ENCODE measurements around the gene AURKAIP1.

AURKAIP1 gene

DNA sequence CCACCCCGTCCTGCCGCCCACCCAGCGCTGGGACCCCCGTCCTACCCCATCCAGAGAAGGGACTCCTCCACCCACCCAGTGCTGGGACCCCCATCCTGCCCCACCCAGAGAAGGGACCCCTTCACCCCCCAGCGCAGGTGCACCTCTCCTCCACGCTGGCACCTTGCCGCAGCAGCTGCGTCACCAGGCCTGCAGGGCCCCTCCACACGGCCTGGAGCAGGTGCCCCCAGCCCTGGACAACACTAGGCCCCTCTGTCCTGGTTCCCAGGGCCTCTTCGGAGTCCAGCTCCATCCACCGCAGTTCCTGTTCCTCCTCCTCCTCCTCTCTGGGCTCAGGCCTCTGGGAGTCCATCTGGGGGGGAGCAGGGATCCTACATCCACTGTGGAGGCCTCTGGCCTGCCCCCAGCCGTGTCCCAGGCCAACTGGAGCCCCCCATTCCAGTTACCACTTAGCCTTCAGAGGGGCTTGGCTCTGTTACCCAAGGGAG lies 45.7 kb upstream of the AURKAIP1 start:
- Histone ChIP-seq H4K20me1 (ENCODE audit: insufficient read depth, low read length) (no peaks in the 10 kb centered on the region), H3K9ac (ENCODE audit: low read length) (no peak overlapping the region), H3K4me2 (ENCODE audit: low read depth, low read length) (no peak overlapping the region), H3K4me1 (ENCODE audit: low read length) (peaks cover 8% of the 10 kb centered on the region), H3K79me2 (ENCODE audit: low read length) (no peaks in the 10 kb centered on the region), H3K9me3 (replicated peaks; ENCODE audit: insufficient read depth, low read length) (no peaks in the 10 kb centered on the region), H2AFZ (ENCODE audit: low read length) (no peak overlapping the region), H3K4me3 (ENCODE audit: low read length) (no peak overlapping the region), H3K9me2 (replicated peaks; ENCODE audit: insufficient read depth, low read length) (no peaks in the 10 kb centered on the region), H3K27me3 (replicated peaks; ENCODE audit: insufficient read depth, low read length) (peaks cover 12% of the 10 kb centered on the region), H3F3A (ENCODE audit: insufficient read depth, low read length) (no peaks in the 10 kb centered on the region), H3K36me3 (replicated peaks; ENCODE audit: insufficient read depth, low read length) (no peaks in the 10 kb centered on the region), H3K27ac (ENCODE audit: low read length) (no peak overlapping the region)
- TF ChIP-seq EZH2phosphoT487 (IDR thresholded peaks at IDR 0.05; ENCODE audit: low read length) (no peak), EZH2 (optimal IDR thresholded peaks at IDR 0.05; ENCODE audit: low read depth, low read length) (no peak)
- TF ChIP-seq, protein P1, sequence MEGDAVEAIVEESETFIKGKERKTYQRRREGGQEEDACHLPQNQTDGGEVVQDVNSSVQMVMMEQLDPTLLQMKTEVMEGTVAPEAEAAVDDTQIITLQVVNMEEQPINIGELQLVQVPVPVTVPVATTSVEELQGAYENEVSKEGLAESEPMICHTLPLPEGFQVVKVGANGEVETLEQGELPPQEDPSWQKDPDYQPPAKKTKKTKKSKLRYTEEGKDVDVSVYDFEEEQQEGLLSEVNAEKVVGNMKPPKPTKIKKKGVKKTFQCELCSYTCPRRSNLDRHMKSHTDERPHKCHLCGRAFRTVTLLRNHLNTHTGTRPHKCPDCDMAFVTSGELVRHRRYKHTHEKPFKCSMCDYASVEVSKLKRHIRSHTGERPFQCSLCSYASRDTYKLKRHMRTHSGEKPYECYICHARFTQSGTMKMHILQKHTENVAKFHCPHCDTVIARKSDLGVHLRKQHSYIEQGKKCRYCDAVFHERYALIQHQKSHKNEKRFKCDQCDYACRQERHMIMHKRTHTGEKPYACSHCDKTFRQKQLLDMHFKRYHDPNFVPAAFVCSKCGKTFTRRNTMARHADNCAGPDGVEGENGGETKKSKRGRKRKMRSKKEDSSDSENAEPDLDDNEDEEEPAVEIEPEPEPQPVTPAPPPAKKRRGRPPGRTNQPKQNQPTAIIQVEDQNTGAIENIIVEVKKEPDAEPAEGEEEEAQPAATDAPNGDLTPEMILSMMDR (IDR thresholded peaks at IDR 0.05; ENCODE audit: low read length): no peak
- DNase-seq: no peak

DNA sequence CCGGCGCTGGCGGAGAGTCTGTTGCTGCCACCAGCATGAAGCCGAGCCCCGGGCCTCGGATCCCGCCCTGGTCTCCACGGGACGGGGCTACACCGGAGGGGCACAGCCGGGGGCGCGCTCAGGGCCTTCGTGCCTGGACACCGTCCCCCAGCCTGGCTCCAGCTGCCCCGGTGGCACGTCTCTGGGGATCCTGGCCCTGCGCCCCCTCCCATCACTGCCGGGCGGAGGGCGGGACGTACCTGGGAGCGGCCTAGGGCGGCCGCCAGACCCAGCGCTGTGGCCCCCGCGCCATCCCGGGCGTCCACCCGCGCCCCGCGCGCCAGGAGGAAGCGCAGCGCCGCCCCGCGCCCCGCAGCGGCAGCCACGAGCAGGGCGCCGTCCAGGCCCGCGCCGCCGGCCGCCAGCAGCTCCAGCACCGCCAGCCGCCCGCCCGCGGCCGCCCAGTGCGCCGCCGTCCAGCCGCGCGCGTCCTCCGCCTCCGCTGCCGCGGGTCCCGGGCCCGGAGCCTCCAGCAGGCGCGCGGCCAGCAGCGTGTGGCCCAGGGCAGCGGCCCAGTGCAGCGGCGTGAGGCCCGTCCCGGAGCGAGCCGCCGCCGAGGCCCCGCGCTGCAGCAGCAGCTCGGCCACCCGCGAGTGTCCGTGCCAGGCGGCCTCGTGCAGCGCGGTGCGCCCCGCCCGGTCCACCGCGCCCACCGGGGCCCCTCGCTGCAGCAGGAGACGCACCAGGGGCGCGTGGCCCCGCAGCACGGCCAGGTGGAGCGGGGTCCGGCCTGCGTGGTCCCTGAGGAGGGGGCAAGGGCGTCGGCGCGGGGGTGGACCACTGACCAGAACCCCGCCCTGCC lies 45.0 kb upstream of the AURKAIP1 start:
- no peak for DNase-seq
- Histone ChIP-seq H3K79me2 (ENCODE audit: low read length) (no peaks in the 10 kb centered on the region), H3K4me2 (ENCODE audit: low read depth, low read length) (no peak overlapping the region)

DNA sequence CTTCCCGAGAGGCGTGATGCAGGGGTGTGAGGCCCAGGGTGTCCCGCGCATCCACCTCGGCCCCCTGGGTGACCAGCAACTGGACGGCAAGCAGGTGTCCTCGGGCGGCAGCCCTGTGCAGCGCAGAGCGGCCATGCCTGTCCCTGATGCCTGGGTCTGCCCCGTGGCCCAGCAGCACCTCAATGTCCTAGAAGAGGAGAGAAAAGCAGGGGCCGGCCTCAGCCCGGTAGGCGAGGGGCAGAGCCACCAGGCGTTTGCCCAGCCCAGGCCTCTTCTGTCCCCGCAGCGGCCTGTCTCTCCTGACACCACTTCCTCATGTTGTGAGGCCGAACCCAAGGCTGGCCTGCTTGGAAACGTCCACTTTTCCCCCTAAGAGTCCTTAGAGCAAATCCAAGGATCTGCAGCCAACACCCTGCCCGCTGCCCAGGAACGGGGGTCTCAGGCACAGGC lies 44.4 kb upstream of the AURKAIP1 start:
- H3F3A ChIP-seq (ENCODE audit: insufficient read depth, low read length): no peaks in the 10 kb centered on the region
- peaks cover 11% of the 10 kb centered on the region; the same call in 1 of the 2 replicates for H3K27me3 ChIP-seq (replicated peaks; ENCODE audit: insufficient read depth, low read length)
- no peak for DNase-seq
- no peaks in the 10 kb centered on the region for H3K36me3 ChIP-seq (replicated peaks; ENCODE audit: insufficient read depth, low read length)
- H3K4me1 ChIP-seq (ENCODE audit: low read length): peaks cover 8% of the 10 kb centered on the region
- no peaks in the 10 kb centered on the region for H3K9me3 ChIP-seq (replicated peaks; ENCODE audit: insufficient read depth, low read length)
- H3K9me2 ChIP-seq (replicated peaks; ENCODE audit: insufficient read depth, low read length): no peaks in the 10 kb centered on the region
- H3K27ac ChIP-seq (ENCODE audit: low read length): no peak overlapping the region
- H3K79me2 ChIP-seq (ENCODE audit: low read length): no peaks in the 10 kb centered on the region
- TF ChIP-seq, protein P1 (IDR thresholded peaks at IDR 0.05; ENCODE audit: low read length): no peak
- TF ChIP-seq EZH2 (optimal IDR thresholded peaks at IDR 0.05; ENCODE audit: low read depth, low read length): no peak
- no peak for TF ChIP-seq EZH2phosphoT487 (IDR thresholded peaks at IDR 0.05; ENCODE audit: low read length)
- H3K4me2 ChIP-seq (ENCODE audit: low read depth, low read length): no peak overlapping the region
- no peaks in the 10 kb centered on the region for H4K20me1 ChIP-seq (ENCODE audit: insufficient read depth, low read length)
- no peak overlapping the region for H2AFZ ChIP-seq (ENCODE audit: low read length)
- no peak overlapping the region for H3K9ac ChIP-seq (ENCODE audit: low read length)
- no peak overlapping the region for H3K4me3 ChIP-seq (ENCODE audit: low read length)

More for the DNA sequence above, 45.0 kb upstream of the AURKAIP1 start:
- H3K27ac ChIP-seq (ENCODE audit: low read length): no peak overlapping the region
- no peak overlapping the region for H2AFZ ChIP-seq (ENCODE audit: low read length)
- peaks cover 8% of the 10 kb centered on the region for H3K4me1 ChIP-seq (ENCODE audit: low read length)
- H3K9ac ChIP-seq (ENCODE audit: low read length): no peak overlapping the region
- no peaks in the 10 kb centered on the region for H4K20me1 ChIP-seq (ENCODE audit: insufficient read depth, low read length)
- H3K9me3 ChIP-seq (replicated peaks; ENCODE audit: insufficient read depth, low read length): no peaks in the 10 kb centered on the region
- TF ChIP-seq, protein P1 (IDR thresholded peaks at IDR 0.05; ENCODE audit: low read length): no peak
- no peak for TF ChIP-seq EZH2 (optimal IDR thresholded peaks at IDR 0.05; ENCODE audit: low read depth, low read length)
- H3K36me3 ChIP-seq (replicated peaks; ENCODE audit: insufficient read depth, low read length): no peaks in the 10 kb centered on the region
- no peaks in the 10 kb centered on the region for H3K9me2 ChIP-seq (replicated peaks; ENCODE audit: insufficient read depth, low read length)
- H3K27me3 ChIP-seq (replicated peaks; ENCODE audit: insufficient read depth, low read length): peaks cover 11% of the 10 kb centered on the region; the same call in 1 of the 2 replicates
- no peaks in the 10 kb centered on the region for H3F3A ChIP-seq (ENCODE audit: insufficient read depth, low read length)
- H3K4me3 ChIP-seq (ENCODE audit: low read length): no peak overlapping the region
